Right lobe of liver (tissue), 4 donors: ENCODE measurements around the gene SRP14.

Experiments
- CTCF ChIP-seq, 4 donors: fragments of 200-600 bp in 3 of 4; fragments of 450-650 bp in 1 of 4; IDR thresholded peaks; one replicate each; pipeline versions ENCODE4 v1.5.1 to v1.8.0; 2016 to 2022; ENCODE audit warnings: antibody characterized with exemption in 4 of 4, mild to moderate bottlenecking in 2 of 4
- POLR2A ChIP-seq: fragments of 450-650 bp; IDR thresholded peaks from one replicate; pipeline ENCODE4 v1.6.1; 2017; ENCODE audit warnings: antibody characterized with exemption, mild to moderate bottlenecking
- donor health status: DM: no; HTN: no; CAD: no.
- donor health status: DM: no; HTN: no; CAD: no.
- donor health status: DM: no; HTN: yes; CAD: no.

- TF ChIP-seq CTCF (IDR thresholded peaks at IDR 0.05) = no peak
- no peak for TF ChIP-seq POLR2A
These were observed 11.9 kb upstream of the SRP14 start for GRCh38 chr15:40050788-40051470.
